ENCODE data around the gene CAPN10. TPM values are rescaled to one million over a fixed set of nuclear protein-coding genes. Genes with fewer than 3 reads are reported as not detected.
A peak's percentile ranks its signal among the peaks of the same experiment; 100 is the strongest.

Gene CAPN10
- total and polyA plus RNA-seq, 2 donors from 2014 or later: 26.3 to 50.9 TPM

- no peak overlapping the region for H3K9ac ChIP-seq (ENCODE audit: low read length in 3 of 3)
- DNase-seq: peak in 2 of 5 donors; percentile 27 to 75
- H3K4me3 ChIP-seq (ENCODE audit: low read length in 3 of 3): no peak overlapping the region
- intact Hi-C loops (cut with DNase I): no loop called here
- H3K9me3 ChIP-seq (ENCODE audit: control insufficient read depth in 2 of 3, insufficient read depth in 1 of 3, low read length in 3 of 3): no peaks in the 10 kb centered on the region
- no peak for FAIRE-seq
- peaks cover 0 to 8% (median 8%) of the 10 kb centered on the region in 3 donors for H3K36me3 ChIP-seq (ENCODE audit: control insufficient read depth in 2 of 3, insufficient read depth in 3 of 3, low read length in 3 of 3)
- no peak for TF ChIP-seq CTCF (IDR thresholded peaks at IDR 0.05; ENCODE audit: borderline replicate concordance, extremely low read depth, insufficient read depth)
- H3K4me1 ChIP-seq (ENCODE audit: control insufficient read depth in 2 of 3, insufficient read depth in 2 of 3, low read depth in 1 of 3, low read length in 3 of 3): no peaks in the 10 kb centered on the region
- no peak overlapping the region for H3K27ac ChIP-seq (ENCODE audit: low read depth in 2 of 2, low read length in 2 of 2)
- H3K27me3 ChIP-seq (ENCODE audit: control insufficient read depth, insufficient read depth, low read length): no peaks in the 10 kb centered on the region
Observed at GRCh38 chr2:240596491-240596931, 10.0 kb downstream of the CAPN10 start.

- peak in 2 of 5 donors; percentile 25 to 56 for DNase-seq
- H3K4me3 ChIP-seq (ENCODE audit: low read length in 3 of 3): no peak overlapping the region
- TF ChIP-seq CTCF (IDR thresholded peaks at IDR 0.05; ENCODE audit: borderline replicate concordance, extremely low read depth, insufficient read depth): no peak
- no peak overlapping the region for H3K9ac ChIP-seq (ENCODE audit: low read length in 3 of 3)
- H3K9me3 ChIP-seq (ENCODE audit: control insufficient read depth in 2 of 3, insufficient read depth in 1 of 3, low read length in 3 of 3): no peaks in the 10 kb centered on the region
- intact Hi-C loops (cut with DNase I): no loop called here
- H3K4me1 ChIP-seq (ENCODE audit: control insufficient read depth in 2 of 3, insufficient read depth in 2 of 3, low read depth in 1 of 3, low read length in 3 of 3): no peaks in the 10 kb centered on the region
- peaks cover 0 to 8% (median 6%) of the 10 kb centered on the region in 3 donors for H3K36me3 ChIP-seq (ENCODE audit: control insufficient read depth in 2 of 3, insufficient read depth in 3 of 3, low read length in 3 of 3)
- H3K27ac ChIP-seq (ENCODE audit: low read depth in 2 of 2, low read length in 2 of 2): no peak overlapping the region
- no peaks in the 10 kb centered on the region for H3K27me3 ChIP-seq (ENCODE audit: control insufficient read depth, insufficient read depth, low read length)
- FAIRE-seq: no peak
Observed at GRCh38 chr2:240597054-240597418, 10.5 kb downstream of the CAPN10 start.

GRCh38 chr2:240597419-240598181 is 11.1 kb downstream of the CAPN10 start:
- H3K27ac ChIP-seq (ENCODE audit: low read depth in 2 of 2, low read length in 2 of 2): no peak overlapping the region
- no peak for TF ChIP-seq CTCF (IDR thresholded peaks at IDR 0.05; ENCODE audit: borderline replicate concordance, extremely low read depth, insufficient read depth)
- DNase-seq: peak in 2 of 5 donors; percentile 20 to 59
- FAIRE-seq: no peak
- peaks cover 0 to 5% (median 4%) of the 10 kb centered on the region in 3 donors for H3K36me3 ChIP-seq (ENCODE audit: control insufficient read depth in 2 of 3, insufficient read depth in 3 of 3, low read length in 3 of 3)
- no peaks in the 10 kb centered on the region for H3K27me3 ChIP-seq (ENCODE audit: control insufficient read depth, insufficient read depth, low read length)
- H3K4me1 ChIP-seq (ENCODE audit: control insufficient read depth in 2 of 3, insufficient read depth in 2 of 3, low read depth in 1 of 3, low read length in 3 of 3): no peaks in the 10 kb centered on the region
- intact Hi-C loops (cut with DNase I): no loop called here
- no peak overlapping the region for H3K4me3 ChIP-seq (ENCODE audit: low read length in 3 of 3)
- H3K9me3 ChIP-seq (ENCODE audit: control insufficient read depth in 2 of 3, insufficient read depth in 1 of 3, low read length in 3 of 3): no peaks in the 10 kb centered on the region
- no peak overlapping the region for H3K9ac ChIP-seq (ENCODE audit: low read length in 3 of 3)
